Keratinocyte (primary cell): ENCODE data around the gene SAMD15. TPM values are rescaled to one million over a fixed set of nuclear protein-coding genes. Genes with fewer than 3 reads are reported as not detected.
"Not testable (repeated sequence)": the region's sequence is repeated elsewhere in the genome, so short reads cannot be mapped to it uniquely, and the experiment has no call there.

ENCODE experiments used
- DNase-seq: peaks from one replicate; pipeline ENCODE4 v3.0.0-alpha.2; 2011; ENCODE audit warnings: low read depth, missing footprints, low spot score
- FAIRE-seq: peaks from 2 replicates; lab custom pipeline; 2011; peaks lifted over from hg19 to GRCh38; lab: Jason Lieb, UNC
- H2AFZ ChIP-seq: 2 replicates; pipeline ENCODE4 v1.6.0; 2012; ENCODE audit warnings: low read length, control low read depth, inconsistent platforms; ENCODE audit not compliant: control insufficient read depth
- H3K27ac ChIP-seq: 2 replicates; pipeline ENCODE4 v1.5.1; 2011; ENCODE audit warnings: low read length; ENCODE audit not compliant: control insufficient read depth, insufficient read depth
- H3K27me3 ChIP-seq: 3 replicates; pipeline ENCODE4 v1.6.0; 2011; ENCODE audit warnings: low read length; ENCODE audit not compliant: control insufficient read depth, insufficient read depth; ENCODE audit errors: extremely low read depth
- H3K36me3 ChIP-seq, 2 experiments: 2 replicates in 1 of 2; 3 replicates in 1 of 2; pipeline ENCODE4 v1.5.1; 2011; ENCODE audit warnings: low read length in 2 of 2, mild to moderate bottlenecking in 1 of 2; ENCODE audit not compliant: control insufficient read depth in 2 of 2, insufficient read depth in 2 of 2; ENCODE audit errors: extremely low read depth in 1 of 2
- H3K4me1 ChIP-seq: 3 replicates; pipeline ENCODE4 v1.5.1; 2011; ENCODE audit warnings: low read length; ENCODE audit not compliant: control insufficient read depth, insufficient read depth; ENCODE audit errors: extremely low read depth
- H3K4me2 ChIP-seq: 3 replicates; pipeline ENCODE4 v1.6.0; 2011; ENCODE audit warnings: low read depth, low read length; ENCODE audit not compliant: control insufficient read depth, insufficient read depth; ENCODE audit errors: extremely low read depth
- H3K4me3 ChIP-seq, 3 experiments: fragments of 200-600 bp in 1 of 3; sonication (generic) in 1 of 3; 2 replicates in 2 of 3; 3 replicates in 1 of 3; pipeline ENCODE4 v1.5.1; 2011 to 2016; ENCODE audit warnings: low read length in 3 of 3, mild to moderate bottlenecking in 3 of 3, control low read depth in 2 of 3, inconsistent platforms in 1 of 3, low read depth in 1 of 3, mixed read lengths in 1 of 3, mixed run types in 1 of 3, moderate library complexity in 1 of 3; ENCODE audit not compliant: control insufficient read depth in 2 of 3, insufficient read depth in 2 of 3; ENCODE audit errors: extremely low read depth in 1 of 3
- H3K79me2 ChIP-seq: 2 replicates; pipeline ENCODE4 v1.6.0; 2012; ENCODE audit warnings: low read length; ENCODE audit not compliant: control insufficient read depth, insufficient read depth
- H3K9ac ChIP-seq: 3 replicates; pipeline ENCODE4 v1.6.0; 2011; ENCODE audit warnings: low read length; ENCODE audit not compliant: control insufficient read depth, insufficient read depth; ENCODE audit errors: extremely low read depth
- H3K9me1 ChIP-seq: 3 replicates; pipeline ENCODE4 v1.6.0; 2011; ENCODE audit warnings: low read length; ENCODE audit not compliant: control insufficient read depth, insufficient read depth; ENCODE audit errors: extremely low read depth
- H3K9me3 ChIP-seq: 2 replicates; pipeline ENCODE4 v1.5.1; 2012; ENCODE audit warnings: low read depth, low read length; ENCODE audit not compliant: control insufficient read depth
- H4K20me1 ChIP-seq: 3 replicates; pipeline ENCODE4 v1.6.0; 2011; ENCODE audit warnings: low read length; ENCODE audit not compliant: control insufficient read depth, insufficient read depth; ENCODE audit errors: extremely low read depth
- CTCF ChIP-seq, 3 experiments: IDR thresholded peaks in 1 of 3; conservative IDR thresholded peaks in 1 of 3; optimal IDR thresholded peaks in 1 of 3; 2 replicates in 2 of 3; 3 replicates in 1 of 3; pipeline versions ENCODE3 to v1.5.1; 2011; ENCODE audit warnings: low read length in 3 of 3, mild to moderate bottlenecking in 3 of 3, moderate library complexity in 2 of 3, control low read depth in 1 of 3, inconsistent platforms in 1 of 3; ENCODE audit not compliant: insufficient read depth in 2 of 3; ENCODE audit errors: extremely low read depth in 1 of 3
- EZH2 ChIP-seq: IDR thresholded peaks from one replicate; pipeline ENCODE4 v1.6.1; 2012; ENCODE audit warnings: inconsistent platforms, mild to moderate bottlenecking, low read length, moderate library complexity
- dilution Hi-C: fragments of 300-500 bp; cut with MboI; formaldehyde crosslinking; loops from one replicate; pipeline ENCODE4 v1.7.0; 2020; ENCODE audit warnings: low sequenced_read_pairs; ENCODE audit not compliant: extremely low pct_ligation_motif_present
- polyA plus RNA-seq, 5 experiments: library from polyadenylated mRNA; depleted of rRNA in 3 of 5; stranded (reverse) in 3 of 5; stranded (forward) in 1 of 5; unstranded in 1 of 5; fragments of >200 nt; gene quantifications; 1 replicate in 1 of 5; 2 replicates in 3 of 5; 3 replicates in 1 of 5; pipeline versions ENCODE4 v1.2.1 to v1.2.3, GENCODE V29; 2011 to 2012; ENCODE audit warnings: missing spikeins in 2 of 5, low read depth in 1 of 5, low replicate concordance in 1 of 5

Gene SAMD15
- polyA plus RNA-seq, 1 donor (not counting 4 experiments of a cell fraction or from before 2014, with no cell fraction given): 0.77 TPM

DNA sequence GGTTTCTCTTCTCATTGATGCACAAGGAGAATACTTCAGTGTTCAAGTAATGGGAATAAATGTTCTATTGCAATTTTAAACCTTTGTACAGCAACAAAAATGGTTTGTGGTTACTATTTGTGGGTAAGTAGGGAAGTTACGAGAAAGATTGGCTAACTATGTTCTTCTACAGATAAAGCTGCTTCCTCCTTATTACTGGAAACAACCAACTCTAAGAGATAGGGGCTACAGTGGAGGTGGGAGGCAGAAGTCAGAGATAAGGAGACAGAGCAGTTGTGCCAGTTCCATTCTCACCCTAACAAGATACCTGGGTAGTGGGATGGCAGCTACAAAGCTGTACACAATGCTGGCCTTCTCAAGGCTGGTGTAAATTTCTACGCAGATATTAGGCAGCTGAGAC is 30.0 kb downstream of the SAMD15 start:
- H3K9me1 ChIP-seq: no peaks in the 10 kb centered on the region
- no peak overlapping the region for H2AFZ ChIP-seq
- H3K4me3 ChIP-seq: no peak overlapping the region
- DNase-seq: no peak
- no peaks in the 10 kb centered on the region for H4K20me1 ChIP-seq
- no peak overlapping the region for H3K4me2 ChIP-seq
- no peaks in the 10 kb centered on the region for H3K9me3 ChIP-seq
- TF ChIP-seq EZH2: no peak
- no peak for TF ChIP-seq CTCF (optimal IDR thresholded peaks at IDR 0.05 in 1 of 3, IDR thresholded peaks at IDR 0.05 in 1 of 3, conservative IDR thresholded peaks at IDR 0.05 in 1 of 3; ENCODE audit: extremely low read depth in 1 of 3, insufficient read depth in 2 of 3, low read length in 3 of 3)
- dilution Hi-C loops: no loop called here
- no peaks in the 10 kb centered on the region for H3K79me2 ChIP-seq
- H3K9ac ChIP-seq: no peak overlapping the region
- peaks cover 0 to 1% of the 10 kb centered on the region in 2 experiments for H3K36me3 ChIP-seq
- no peak for FAIRE-seq
- H3K27ac ChIP-seq: no peak overlapping the region
- H3K27me3 ChIP-seq: no peaks in the 10 kb centered on the region
- H3K4me1 ChIP-seq: no peaks in the 10 kb centered on the region

DNA sequence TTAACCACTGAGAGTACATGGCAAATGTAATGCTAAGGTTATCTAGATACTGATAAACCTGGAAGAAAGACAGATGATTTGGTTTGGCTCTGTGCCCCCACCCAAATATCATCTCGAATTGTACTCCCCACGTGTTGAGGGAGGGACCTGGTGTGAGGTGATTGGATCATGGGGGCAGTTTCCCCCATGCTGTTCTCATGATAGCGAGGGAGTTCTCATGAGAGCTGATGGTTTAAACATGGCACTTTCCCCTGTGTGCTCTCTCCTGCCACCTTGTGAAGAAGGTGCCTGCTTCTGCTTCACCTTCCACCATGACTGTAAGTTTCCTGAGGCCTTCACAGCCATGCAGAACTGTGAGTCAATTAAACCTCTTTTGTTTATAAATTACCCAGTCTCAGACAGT is 32.0 kb downstream of the SAMD15 start:
- Histone ChIP-seq H3K27ac (no peak overlapping the region), H3K4me3 (no peak overlapping the region), H3K4me1 (no peaks in the 10 kb centered on the region), H3K9me3 (no peaks in the 10 kb centered on the region), H3K27me3 (no peaks in the 10 kb centered on the region), H3K4me2 (no peak overlapping the region), H3K79me2 (no peaks in the 10 kb centered on the region), H3K9ac (no peak overlapping the region), H2AFZ (no peak overlapping the region), H3K9me1 (no peaks in the 10 kb centered on the region), H3K36me3 (peaks cover 0 to 1% of the 10 kb centered on the region in 2 experiments), H4K20me1 (no peaks in the 10 kb centered on the region)
- TF ChIP-seq CTCF (optimal IDR thresholded peaks at IDR 0.05 in 1 of 3, IDR thresholded peaks at IDR 0.05 in 1 of 3, conservative IDR thresholded peaks at IDR 0.05 in 1 of 3; ENCODE audit: extremely low read depth in 1 of 3, insufficient read depth in 2 of 3, low read length in 3 of 3) (peak in 2 of 3 experiments; percentile 8 to 42), EZH2 (no peak)
- DNase-seq: no peak
- dilution Hi-C loops: no loop called here
- FAIRE-seq: peak; percentile 23

- H3K36me3 ChIP-seq, DNase-seq, H3K79me2 ChIP-seq, H3K27me3 ChIP-seq, H2AFZ ChIP-seq, H3K4me1 ChIP-seq, H3K4me3 ChIP-seq, H3K27ac ChIP-seq, H3K9me1 ChIP-seq, H3K4me2 ChIP-seq, FAIRE-seq, H3K9me3 ChIP-seq, H3K9ac ChIP-seq, H4K20me1 ChIP-seq, dilution Hi-C loops: not testable (repeated sequence)
Observed at GRCh38 chr14:77415403-77416030, 38.3 kb downstream of the SAMD15 start.

GRCh38 chr14:77416098-77416497 is 38.9 kb downstream of the SAMD15 start:
- H3K9me1 ChIP-seq, H4K20me1 ChIP-seq, H3K36me3 ChIP-seq, H3K4me1 ChIP-seq, H3K9me3 ChIP-seq, H3K27me3 ChIP-seq, H2AFZ ChIP-seq, FAIRE-seq, H3K4me3 ChIP-seq, H3K4me2 ChIP-seq, dilution Hi-C loops, H3K9ac ChIP-seq, H3K79me2 ChIP-seq, H3K27ac ChIP-seq, DNase-seq: not testable (repeated sequence)
